GM20431 (cell line): ENCODE measurements around the gene LRRC56.
"Not testable (repeated sequence)": the region's sequence is repeated elsewhere in the genome, so short reads cannot be mapped to it uniquely, and the experiment has no call there.

Experiments used
- in situ Hi-C: fragments of 300-500 bp; cut with MseI, MboI; formaldehyde crosslinking; loops from one replicate; pipeline ENCODE4 v1.15.0; 2020; ENCODE audit warnings: low sequenced_read_pairs; ENCODE audit not compliant: unreplicated experiment

LRRC56 gene

GRCh38 chr11:567629-568292, 30.4 kb downstream of the LRRC56 start:
- in situ Hi-C loops: no loop called here

- in situ Hi-C loops: no loop called here
Observed at GRCh38 chr11:568306-569157, 31.2 kb downstream of the LRRC56 start.

- in situ Hi-C loops: no loop called here
Observed at GRCh38 chr11:569158-569885, 32.0 kb downstream of the LRRC56 start.

GRCh38 chr11:571802-572185, 34.5 kb downstream of the LRRC56 start:
- in situ Hi-C loops: no loop called here

GRCh38 chr11:573146-573759, 35.9 kb downstream of the LRRC56 start:
- in situ Hi-C loops: no loop called here

GRCh38 chr11:574031-574570, 36.8 kb downstream of the LRRC56 start:
- in situ Hi-C loops: not testable (repeated sequence)

GRCh38 chr11:574632-575312, 37.4 kb downstream of the LRRC56 start:
- in situ Hi-C loops: no loop called here

- in situ Hi-C loops: no loop called here
Observed at GRCh38 chr11:575313-575995, 38.1 kb downstream of the LRRC56 start.

GRCh38 chr11:575996-576768, 38.9 kb downstream of the LRRC56 start, which contains the start of gene PHRF1:
PHRF1 (plus strand) TSS chr11:576470; CDS start chr11:581513, 5,043 bp downstream.
- in situ Hi-C loops: no loop called here

GRCh38 chr11:576811-577610, 39.7 kb downstream of the LRRC56 start:
- in situ Hi-C loops: no loop called here

- in situ Hi-C loops: no loop called here
Observed at GRCh38 chr11:577611-577894, 40.2 kb downstream of the LRRC56 start.

GRCh38 chr11:578276-579035, 41.1 kb downstream of the LRRC56 start:
- in situ Hi-C loops: no loop called here

- in situ Hi-C loops: no loop called here
Observed at GRCh38 chr11:579830-580601, 42.7 kb downstream of the LRRC56 start.

GRCh38 chr11:581342-581741, 44.0 kb downstream of the LRRC56 start:
- in situ Hi-C loops: no loop called here

- in situ Hi-C loops: no loop called here
Observed at GRCh38 chr11:581752-582151, 44.4 kb downstream of the LRRC56 start.

GRCh38 chr11:584287-584686, 47.0 kb downstream of the LRRC56 start:
- in situ Hi-C loops: no loop called here
